ENCODE data around the gene ZNF148.

Gene ZNF148

DNA sequence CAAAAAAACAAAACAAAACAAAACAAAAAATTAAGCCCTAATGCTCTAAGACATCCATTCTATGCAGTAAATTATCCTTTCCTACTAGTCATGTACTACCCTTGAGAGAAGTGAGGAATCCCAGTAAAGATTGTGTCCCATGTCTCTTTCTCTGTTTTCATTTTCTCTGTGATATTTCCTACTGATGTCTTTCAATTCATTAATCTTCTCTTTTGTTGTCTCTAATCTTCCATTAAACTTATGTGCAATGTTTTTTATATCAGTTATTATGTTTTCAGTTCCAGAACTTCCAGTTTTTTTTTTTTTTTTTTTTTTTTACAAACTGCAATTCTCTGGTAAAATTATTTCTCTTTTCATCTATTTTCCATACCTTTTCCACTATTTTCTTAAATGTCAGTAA, 118.5 kb downstream of the ZNF148 start:
- POLR2A ChIA-PET = no interaction called here
- no peak for DNase-seq (ENCODE audit: extremely low spot score)
- CTCF ChIA-PET = no interaction called here
- TF ChIP-seq, protein P1, sequence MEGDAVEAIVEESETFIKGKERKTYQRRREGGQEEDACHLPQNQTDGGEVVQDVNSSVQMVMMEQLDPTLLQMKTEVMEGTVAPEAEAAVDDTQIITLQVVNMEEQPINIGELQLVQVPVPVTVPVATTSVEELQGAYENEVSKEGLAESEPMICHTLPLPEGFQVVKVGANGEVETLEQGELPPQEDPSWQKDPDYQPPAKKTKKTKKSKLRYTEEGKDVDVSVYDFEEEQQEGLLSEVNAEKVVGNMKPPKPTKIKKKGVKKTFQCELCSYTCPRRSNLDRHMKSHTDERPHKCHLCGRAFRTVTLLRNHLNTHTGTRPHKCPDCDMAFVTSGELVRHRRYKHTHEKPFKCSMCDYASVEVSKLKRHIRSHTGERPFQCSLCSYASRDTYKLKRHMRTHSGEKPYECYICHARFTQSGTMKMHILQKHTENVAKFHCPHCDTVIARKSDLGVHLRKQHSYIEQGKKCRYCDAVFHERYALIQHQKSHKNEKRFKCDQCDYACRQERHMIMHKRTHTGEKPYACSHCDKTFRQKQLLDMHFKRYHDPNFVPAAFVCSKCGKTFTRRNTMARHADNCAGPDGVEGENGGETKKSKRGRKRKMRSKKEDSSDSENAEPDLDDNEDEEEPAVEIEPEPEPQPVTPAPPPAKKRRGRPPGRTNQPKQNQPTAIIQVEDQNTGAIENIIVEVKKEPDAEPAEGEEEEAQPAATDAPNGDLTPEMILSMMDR (IDR thresholded peaks at IDR 0.05; ENCODE audit: control extremely low read depth, extremely low read depth, low read depth, missing control alignments) = no peak

DNA sequence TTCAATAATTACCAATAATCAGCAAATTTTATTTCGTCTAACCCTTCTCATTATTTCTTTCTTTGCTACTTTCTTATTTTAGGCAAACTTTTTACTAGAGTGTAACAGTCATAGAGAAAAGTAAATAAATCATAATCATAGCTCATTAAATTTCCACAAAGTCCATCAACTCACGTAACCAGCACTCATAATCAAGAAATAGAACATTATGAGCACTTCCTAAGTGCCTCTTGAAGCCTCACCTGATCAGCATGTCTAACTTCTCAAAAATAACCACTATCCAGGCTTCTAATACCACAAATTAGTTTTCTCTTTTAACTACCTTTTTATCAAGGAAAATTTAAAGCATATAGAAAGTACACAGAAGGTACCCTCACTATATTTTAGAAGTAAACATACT, 124.2 kb downstream of the ZNF148 start:
- POLR2A ChIA-PET = no interaction called here

DNA sequence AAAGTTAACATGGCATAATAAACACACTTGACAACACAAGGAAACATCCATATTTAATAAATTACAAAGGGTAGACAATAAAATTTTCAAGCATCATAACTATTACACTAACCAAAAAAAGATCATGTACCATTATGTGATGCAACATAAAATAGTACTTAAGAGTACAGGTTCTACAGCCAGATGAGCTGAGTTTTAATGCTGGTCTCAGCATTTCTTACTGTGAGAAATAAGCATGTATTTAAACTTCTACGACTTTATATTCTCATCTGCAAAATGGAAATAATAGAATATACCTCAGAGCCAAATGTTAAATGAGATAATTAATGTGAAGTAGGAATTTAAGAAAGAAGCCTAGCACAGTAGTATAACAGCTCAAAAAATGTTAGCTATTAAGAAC, 128.9 kb downstream of the ZNF148 start:
- ChIA-PET CTCF (interaction anchor here (1.1 to 1.9 kb wide), 2 partner anchors 10 to 14 kb away, joined by 4 to 6 read pairs; no protein-coding TSS in a partner anchor), POLR2A (no interaction called here)

More for the DNA sequence above, 124.2 kb downstream of the ZNF148 start:
- no peak for DNase-seq (ENCODE audit: extremely low spot score)
- CTCF ChIA-PET = interaction anchor here (0.9 kb wide), 1 partner anchor 21 kb away, joined by 4 read pairs; no protein-coding TSS in a partner anchor
- TF ChIP-seq, protein P1 (IDR thresholded peaks at IDR 0.05; ENCODE audit: control extremely low read depth, extremely low read depth, low read depth, missing control alignments) = no peak

DNA sequence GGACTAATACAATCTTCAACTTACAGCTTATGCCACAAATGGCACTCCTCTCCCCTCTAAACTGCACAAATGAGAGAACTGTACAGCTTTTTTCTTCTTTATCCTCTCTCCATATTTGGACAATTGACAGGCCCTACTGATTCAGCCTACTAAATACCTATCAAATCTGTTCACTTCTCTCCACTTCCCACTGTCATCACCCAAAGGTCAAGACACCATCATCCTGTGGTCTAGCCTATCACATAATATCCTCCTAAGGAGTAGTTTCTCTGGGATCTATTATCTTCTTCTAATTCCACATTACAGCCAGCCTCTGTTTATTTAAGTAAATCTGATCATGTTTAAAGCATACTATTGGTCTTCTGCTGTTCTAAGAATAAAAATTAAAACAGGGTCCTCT, 129.6 kb downstream of the ZNF148 start:
- TF ChIP-seq, protein P1 (IDR thresholded peaks at IDR 0.05; ENCODE audit: control extremely low read depth, extremely low read depth, low read depth, missing control alignments) = no peak
- DNase-seq (ENCODE audit: extremely low spot score) = no peak
- ChIA-PET POLR2A (no interaction called here), CTCF (interaction anchor here (1.1 to 1.9 kb wide), 2 partner anchors 9 to 13 kb away, joined by 4 to 6 read pairs; no protein-coding TSS in a partner anchor)

More for the DNA sequence above, 128.9 kb downstream of the ZNF148 start:
- TF ChIP-seq, protein P1 (IDR thresholded peaks at IDR 0.05; ENCODE audit: control extremely low read depth, extremely low read depth, low read depth, missing control alignments) = no peak
- DNase-seq (ENCODE audit: extremely low spot score) = no peak

DNA sequence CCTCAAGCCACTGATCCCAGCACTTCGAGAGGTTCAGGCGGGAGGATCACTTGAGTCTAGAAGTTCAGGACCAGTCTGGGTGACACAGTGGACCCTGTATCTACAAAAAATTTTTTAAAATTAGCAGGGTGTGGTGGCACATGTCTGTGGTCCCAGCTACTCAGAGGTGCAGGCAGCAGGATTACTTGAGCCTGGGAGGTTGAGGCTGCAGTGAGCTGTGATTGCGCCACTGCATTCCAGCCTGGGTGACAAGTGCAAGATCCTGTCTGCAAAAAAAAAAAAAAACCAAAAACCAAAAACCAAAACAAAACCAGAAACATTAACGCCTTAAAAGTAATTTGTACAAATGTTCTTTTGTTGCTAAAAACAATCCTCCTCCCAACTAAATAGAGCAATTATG, 134.6 kb downstream of the ZNF148 start:
- no peak for DNase-seq (ENCODE audit: extremely low spot score)
- ChIA-PET POLR2A (no interaction called here), CTCF (no interaction called here)
- TF ChIP-seq, protein P1 (IDR thresholded peaks at IDR 0.05; ENCODE audit: control extremely low read depth, extremely low read depth, low read depth, missing control alignments) = no peak

DNA sequence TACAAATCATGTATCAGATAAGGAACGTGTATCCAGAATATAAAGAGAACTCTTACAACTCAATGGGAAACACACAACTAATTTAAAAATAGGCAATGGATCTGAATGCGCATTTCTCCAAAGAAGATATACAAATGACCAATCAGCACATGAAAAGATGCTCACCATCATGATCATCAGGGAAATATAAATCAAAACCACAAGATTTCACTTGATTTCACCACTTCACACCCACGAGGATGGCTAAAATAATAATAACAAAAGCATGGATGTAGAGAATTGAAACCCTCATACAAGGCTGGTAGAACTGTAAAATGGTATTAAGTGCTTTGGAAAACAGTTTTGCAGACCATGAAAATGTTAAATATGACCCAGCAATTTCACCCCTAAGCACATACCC, 135.9 kb downstream of the ZNF148 start:
- POLR2A ChIA-PET = no interaction called here
- TF ChIP-seq, protein P1 (IDR thresholded peaks at IDR 0.05; ENCODE audit: control extremely low read depth, extremely low read depth, low read depth, missing control alignments) = no peak
- no peak for DNase-seq (ENCODE audit: extremely low spot score)
- CTCF ChIA-PET = no interaction called here

DNA sequence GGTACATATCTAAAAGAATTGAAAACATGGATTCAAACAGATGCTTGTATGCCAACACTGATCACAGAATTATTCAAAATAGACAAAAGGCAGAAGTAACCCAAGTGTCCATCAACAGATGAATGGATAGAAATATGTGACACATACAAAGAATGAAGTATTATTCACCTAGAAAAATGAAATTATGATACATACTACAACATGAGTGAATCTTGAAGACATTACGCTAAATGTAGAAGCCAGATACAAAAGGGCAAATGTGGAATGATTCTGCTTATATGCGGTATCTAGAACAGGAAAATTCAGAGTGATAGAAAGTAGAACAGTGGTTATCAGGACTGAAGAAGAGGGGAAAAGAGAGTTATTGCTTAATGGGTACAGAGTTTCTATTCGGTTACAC, 136.4 kb downstream of the ZNF148 start:
- DNase-seq (ENCODE audit: extremely low spot score) = no peak
- TF ChIP-seq, protein P1 (IDR thresholded peaks at IDR 0.05; ENCODE audit: control extremely low read depth, extremely low read depth, low read depth, missing control alignments) = no peak
- CTCF ChIA-PET = no interaction called here
- POLR2A ChIA-PET = no interaction called here
